Hair follicular keratinocyte (primary cell): ENCODE results near the gene OR6Q1. TPM values are rescaled to one million over a fixed set of nuclear protein-coding genes. Genes with fewer than 3 reads are reported as not detected.

Source experiments
- total RNA-seq: library from RNA; depleted of rRNA; stranded (reverse); fragments of >200 nt; gene quantifications from 2 replicates; pipeline ENCODE4 v1.2.3, GENCODE V29; 2015

Gene OR6Q1, protein sequence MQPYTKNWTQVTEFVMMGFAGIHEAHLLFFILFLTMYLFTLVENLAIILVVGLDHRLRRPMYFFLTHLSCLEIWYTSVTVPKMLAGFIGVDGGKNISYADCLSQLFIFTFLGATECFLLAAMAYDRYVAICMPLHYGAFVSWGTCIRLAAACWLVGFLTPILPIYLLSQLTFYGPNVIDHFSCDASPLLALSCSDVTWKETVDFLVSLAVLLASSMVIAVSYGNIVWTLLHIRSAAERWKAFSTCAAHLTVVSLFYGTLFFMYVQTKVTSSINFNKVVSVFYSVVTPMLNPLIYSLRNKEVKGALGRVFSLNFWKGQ
- total RNA-seq: not detected in 2 replicates

GRCh38 chr11:58030653-58031052, at the start of gene OR6Q1:
Gene OR6Q1, plus strand, starts transcription at chr11:58030953. Its CDS starts 0 bp downstream, at chr11:58030953.

DNA sequence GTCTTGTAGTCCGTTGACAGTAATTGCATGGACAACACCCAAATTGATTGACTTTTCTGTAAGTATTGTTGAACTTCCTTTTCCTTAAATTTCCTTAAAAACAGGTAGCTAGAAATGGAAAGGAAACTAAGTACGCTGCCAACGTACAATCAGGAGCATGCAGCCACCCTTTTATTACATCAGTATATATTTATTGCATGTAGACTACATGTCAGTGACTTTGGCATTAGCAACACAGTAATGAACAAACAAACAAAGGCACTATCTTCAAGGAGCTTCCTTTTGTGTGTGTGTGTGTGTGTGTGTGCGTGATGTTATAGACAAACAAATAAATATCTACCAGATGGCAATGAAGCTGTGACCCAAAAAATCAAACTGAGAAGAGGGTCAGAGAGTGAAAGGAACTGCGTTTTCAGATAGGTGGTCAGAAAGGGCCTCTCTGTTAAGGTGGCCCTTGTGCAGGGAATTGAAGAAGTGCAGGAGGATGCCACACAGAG, 7.3 kb upstream of the OR6Q1 start, which contains the start of gene OR9Q1:
Gene OR9Q1 (plus strand): TSS at position 447 of the 497 bp plus-strand sequence. CDS start 155,564 bp downstream, outside the sequence.

Other genes starting within 250 kb of the OR6Q1 start
- gene OR9Q1, start 7.1 kb upstream of the OR6Q1 start, total RNA-seq: not detected in 2 replicates
- not detected in 2 replicates for gene OR9I1, start 94.6 kb downstream of the OR6Q1 start, total RNA-seq
- not detected in 2 replicates for gene OR9Q2, start 158.1 kb downstream of the OR6Q1 start, total RNA-seq
- gene OR1S2, start 173.2 kb downstream of the OR6Q1 start, total RNA-seq: not detected in 2 replicates
- not detected in 2 replicates for gene OR1S1, start 181.8 kb downstream of the OR6Q1 start, total RNA-seq
- gene OR10Q1, start 198.0 kb downstream of the OR6Q1 start, total RNA-seq: not detected in 2 replicates
- gene OR10W1, start 237.3 kb downstream of the OR6Q1 start, total RNA-seq: not detected in 2 replicates